Peyer's patch (tissue), 4 donors: ENCODE data around the gene SDHB.

Experiments used
- CTCF ChIP-seq, 6 experiments: fragments of 450-650 bp in 4 of 6; fragments of 200-600 bp in 2 of 6; sonication (generic) in 1 of 6; IDR thresholded peaks; one replicate each; pipeline ENCODE4 v1.5.1; 2017 to 2019; ENCODE audit warnings: antibody characterized with exemption in 6 of 6, mild to moderate bottlenecking in 3 of 6, moderate library complexity in 1 of 6
- POLR2A ChIP-seq, 2 donors: fragments of 450-650 bp; IDR thresholded peaks; one replicate each; pipeline ENCODE4 v1.5.1; 2017; ENCODE audit warnings: antibody characterized with exemption in 2 of 2, mild to moderate bottlenecking in 2 of 2, moderate library complexity in 2 of 2

GRCh38 chr1:17045634-17046333 lies 8.0 kb downstream of the SDHB start:
- TF ChIP-seq CTCF (IDR thresholded peaks at IDR 0.05) (peak; percentile 53 to 77 (median 74)), POLR2A (IDR thresholded peaks at IDR 0.05) (no peak)
